Upper lobe of left lung (tissue), 4 donors: ENCODE measurements around the gene MED6.

Source experiments
- CTCF ChIP-seq, 6 experiments: fragments of 450-650 bp in 4 of 6; fragments of 200-600 bp in 2 of 6; sonication (generic) in 2 of 6; IDR thresholded peaks; one replicate each; pipeline ENCODE4 v1.5.1; 2016 to 2019; ENCODE audit warnings: antibody characterized with exemption in 6 of 6
- POLR2A ChIP-seq, 4 donors: fragments of 450-650 bp; IDR thresholded peaks; one replicate each; pipeline ENCODE4 v1.5.1; 2016 to 2017; ENCODE audit warnings: antibody characterized with exemption in 4 of 4, mild to moderate bottlenecking in 2 of 4
- POLR2AphosphoS5 ChIP-seq, 2 donors: sonication (generic); formaldehyde crosslinking; IDR thresholded peaks; one replicate each; pipeline ENCODE4 v1.5.1; 2017; ENCODE audit warnings: antibody characterized with exemption in 2 of 2

GRCh38 chr14:70585231-70585630 is 15.2 kb downstream of the MED6 start:
- TF ChIP-seq CTCF (IDR thresholded peaks at IDR 0.05) (no peak), POLR2AphosphoS5 (IDR thresholded peaks at IDR 0.05) (no peak), POLR2A (IDR thresholded peaks at IDR 0.05) (no peak)
